GM18861 (cell line): ENCODE data around the gene RPH3AL.
"Not testable (repeated sequence)": the region's sequence is repeated elsewhere in the genome, so short reads cannot be mapped to it uniquely, and the experiment has no call there.

Source experiments
- ATAC-seq: cut with Tn5 transposase; IDR thresholded peaks from one replicate; pipeline ENCODE4 v1.9.1; 2021; ENCODE audit not compliant: unreplicated experiment

RPH3AL gene

GRCh38 chr17:183021-183420 lies 169.6 kb downstream of the RPH3AL start:
- no peak for ATAC-seq

GRCh38 chr17:182050-182751 lies 170.4 kb downstream of the RPH3AL start:
- ATAC-seq: no peak

- no peak for ATAC-seq
Measured at GRCh38 chr17:181245-182049, 171.2 kb downstream of the RPH3AL start, which contains the start of gene DOC2B. Gene DOC2B, minus strand, starts transcription at chr17:181650. Its CDS starts 171 bp downstream, at chr17:181479.

GRCh38 chr17:180381-181244 lies 172.0 kb downstream of the RPH3AL start:
- ATAC-seq: no peak

GRCh38 chr17:179781-180380 lies 172.7 kb downstream of the RPH3AL start:
- ATAC-seq: no peak

GRCh38 chr17:179066-179432 lies 173.6 kb downstream of the RPH3AL start:
- ATAC-seq: no peak

- ATAC-seq: no peak
Measured at GRCh38 chr17:178292-179065, 174.1 kb downstream of the RPH3AL start.

GRCh38 chr17:177762-178161 lies 174.8 kb downstream of the RPH3AL start:
- ATAC-seq: no peak

- ATAC-seq: no peak
Measured at GRCh38 chr17:177155-177554, 175.5 kb downstream of the RPH3AL start.

- no peak for ATAC-seq
Measured at GRCh38 chr17:173166-173911, 179.3 kb downstream of the RPH3AL start.

GRCh38 chr17:172401-172800 lies 180.2 kb downstream of the RPH3AL start:
- no peak for ATAC-seq

GRCh38 chr17:171871-172270 lies 180.7 kb downstream of the RPH3AL start:
- no peak for ATAC-seq

- no peak for ATAC-seq
Measured at GRCh38 chr17:170130-170670, 182.4 kb downstream of the RPH3AL start.

GRCh38 chr17:168614-169013 lies 184.0 kb downstream of the RPH3AL start:
- not testable (repeated sequence) for ATAC-seq

GRCh38 chr17:165939-166338 lies 186.7 kb downstream of the RPH3AL start:
- ATAC-seq: no peak

- no peak for ATAC-seq
Measured at GRCh38 chr17:164303-165235, 188.0 kb downstream of the RPH3AL start.

- ATAC-seq: no peak
Measured at GRCh38 chr17:163514-164098, 189.0 kb downstream of the RPH3AL start.

GRCh38 chr17:162689-163088 lies 189.9 kb downstream of the RPH3AL start:
- no peak for ATAC-seq
